Uterus (tissue), 2 donors: ENCODE data around the gene AQP1.

Experiments used
- CTCF ChIP-seq, 4 experiments: fragments of 200-600 bp in 2 of 4; fragments of 450-650 bp in 2 of 4; sonication (generic) in 2 of 4; IDR thresholded peaks; one replicate each; pipeline ENCODE4 v1.5.1; 2016 to 2019; ENCODE audit warnings: antibody characterized with exemption in 4 of 4, mild to moderate bottlenecking in 2 of 4, moderate library complexity in 1 of 4
- POLR2A ChIP-seq, 2 donors: fragments of 450-650 bp; IDR thresholded peaks; one replicate each; pipeline ENCODE4 v1.6.1; 2016; ENCODE audit warnings: antibody characterized with exemption in 2 of 2, mild to moderate bottlenecking in 1 of 2, moderate library complexity in 1 of 2

GRCh38 chr7:30881448-30881847, 30.2 kb upstream of the AQP1 start:
- TF ChIP-seq POLR2A (IDR thresholded peaks at IDR 0.05) (no peak), CTCF (IDR thresholded peaks at IDR 0.05) (no peak)
